DMS114 treated with DMSO at 0.1 percent for 48 hours (cell line): ENCODE results near the gene SERPINF2.
"Not testable (repeated sequence)": the region's sequence is repeated elsewhere in the genome, so short reads cannot be mapped to it uniquely, and the experiment has no call there.

Experiments used
- DNase-seq: peaks from one replicate; lab custom pipeline; 2025; ENCODE audit not compliant: unreplicated experiment; lab: John Stamatoyannopoulos, UW

The SERPINF2 gene

GRCh38 chr17:1733759-1734158, 8.9 kb upstream of the SERPINF2 start:
- no peak for DNase-seq

- DNase-seq: no peak
These were observed 7.3 kb upstream of the SERPINF2 start for GRCh38 chr17:1735418-1735817.

GRCh38 chr17:1735834-1736347, 6.8 kb upstream of the SERPINF2 start:
- DNase-seq: no peak

GRCh38 chr17:1736348-1737281, 6.1 kb upstream of the SERPINF2 start:
- no peak for DNase-seq

GRCh38 chr17:1737531-1738291, 5.0 kb upstream of the SERPINF2 start:
- DNase-seq: no peak

GRCh38 chr17:1741899-1742298, 772 bp upstream of the SERPINF2 start:
- not testable (repeated sequence) for DNase-seq

GRCh38 chr17:1743088-1743439, 393 bp downstream of the SERPINF2 start:
- no peak for DNase-seq

GRCh38 chr17:1744551-1745512, 2.2 kb downstream of the SERPINF2 start:
- DNase-seq: no peak

GRCh38 chr17:1745513-1746020, 2.9 kb downstream of the SERPINF2 start:
- DNase-seq: no peak

- DNase-seq: no peak
These were observed 4.4 kb downstream of the SERPINF2 start for GRCh38 chr17:1746975-1747543.

GRCh38 chr17:1750628-1751027, 8.0 kb downstream of the SERPINF2 start:
- DNase-seq: no peak

- DNase-seq: no peak
These were observed 10.0 kb downstream of the SERPINF2 start for GRCh38 chr17:1752425-1753262.

GRCh38 chr17:1753767-1754429, 11.2 kb downstream of the SERPINF2 start:
- DNase-seq: no peak

- DNase-seq: no peak
These were observed 11.9 kb downstream of the SERPINF2 start for GRCh38 chr17:1754430-1755112.

- no peak for DNase-seq
These were observed 12.7 kb downstream of the SERPINF2 start for GRCh38 chr17:1755252-1755826.

- no peak for DNase-seq
These were observed 13.2 kb downstream of the SERPINF2 start for GRCh38 chr17:1755827-1756262.

GRCh38 chr17:1758807-1759206, 16.1 kb downstream of the SERPINF2 start:
- DNase-seq: no peak

- no peak for DNase-seq
These were observed 16.9 kb downstream of the SERPINF2 start for GRCh38 chr17:1759529-1759928.
